Measurements from ENCODE around the gene ZNHIT1.

The ZNHIT1 gene

GRCh38 chr7:101217388-101218235 lies at the start of gene ZNHIT1, which contains the start of gene PLOD3:
ZNHIT1 (plus strand) TSS chr7:101218165; CDS start chr7:101218196, 31 bp downstream.
PLOD3 (minus strand) TSS chr7:101217581; CDS start chr7:101217274, 307 bp downstream.
- DNase-seq (ENCODE audit: low spot score): peak; percentile 97

DNA sequence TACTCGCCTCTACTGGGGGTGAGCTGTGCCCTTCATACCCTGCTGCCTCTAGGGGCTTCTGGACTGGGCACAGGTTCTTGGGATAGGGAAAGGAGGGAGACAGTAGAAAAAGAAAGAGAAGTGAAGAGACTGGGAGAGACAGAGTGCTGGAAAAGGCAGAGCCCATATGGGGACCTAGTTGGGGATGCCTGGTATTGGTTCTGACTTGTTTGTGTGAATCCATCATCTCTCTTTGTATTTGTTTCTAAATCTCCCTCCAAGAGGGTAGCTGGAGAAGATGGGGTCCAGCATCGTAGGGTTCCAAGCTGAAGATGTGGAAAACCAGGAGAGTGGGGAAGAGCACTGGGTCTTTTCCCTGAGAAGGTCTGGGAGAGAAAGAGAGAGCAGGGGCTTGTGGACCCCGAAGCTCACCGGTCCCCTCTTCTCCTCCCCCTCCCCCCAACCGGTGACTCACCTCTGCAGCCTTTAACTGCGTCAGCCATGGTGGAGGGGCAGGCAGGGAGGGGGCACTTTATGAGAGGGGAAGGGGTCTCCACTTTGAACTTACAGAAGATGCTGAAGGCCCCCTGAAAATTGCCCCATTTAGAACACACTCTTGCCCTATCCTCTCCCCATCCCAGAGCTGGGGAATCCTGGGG lies 49.4 kb upstream of the ZNHIT1 start:
- no peak for DNase-seq (ENCODE audit: low spot score)

GRCh38 chr7:101169110-101169837 lies 48.7 kb upstream of the ZNHIT1 start:
- DNase-seq (ENCODE audit: low spot score): no peak

- no peak for DNase-seq (ENCODE audit: low spot score)
Measured at GRCh38 chr7:101169838-101170551, 48.0 kb upstream of the ZNHIT1 start.

GRCh38 chr7:101170617-101171441 lies 47.1 kb upstream of the ZNHIT1 start:
- DNase-seq (ENCODE audit: low spot score): no peak

GRCh38 chr7:101171442-101171837 lies 46.5 kb upstream of the ZNHIT1 start:
- no peak for DNase-seq (ENCODE audit: low spot score)

DNA sequence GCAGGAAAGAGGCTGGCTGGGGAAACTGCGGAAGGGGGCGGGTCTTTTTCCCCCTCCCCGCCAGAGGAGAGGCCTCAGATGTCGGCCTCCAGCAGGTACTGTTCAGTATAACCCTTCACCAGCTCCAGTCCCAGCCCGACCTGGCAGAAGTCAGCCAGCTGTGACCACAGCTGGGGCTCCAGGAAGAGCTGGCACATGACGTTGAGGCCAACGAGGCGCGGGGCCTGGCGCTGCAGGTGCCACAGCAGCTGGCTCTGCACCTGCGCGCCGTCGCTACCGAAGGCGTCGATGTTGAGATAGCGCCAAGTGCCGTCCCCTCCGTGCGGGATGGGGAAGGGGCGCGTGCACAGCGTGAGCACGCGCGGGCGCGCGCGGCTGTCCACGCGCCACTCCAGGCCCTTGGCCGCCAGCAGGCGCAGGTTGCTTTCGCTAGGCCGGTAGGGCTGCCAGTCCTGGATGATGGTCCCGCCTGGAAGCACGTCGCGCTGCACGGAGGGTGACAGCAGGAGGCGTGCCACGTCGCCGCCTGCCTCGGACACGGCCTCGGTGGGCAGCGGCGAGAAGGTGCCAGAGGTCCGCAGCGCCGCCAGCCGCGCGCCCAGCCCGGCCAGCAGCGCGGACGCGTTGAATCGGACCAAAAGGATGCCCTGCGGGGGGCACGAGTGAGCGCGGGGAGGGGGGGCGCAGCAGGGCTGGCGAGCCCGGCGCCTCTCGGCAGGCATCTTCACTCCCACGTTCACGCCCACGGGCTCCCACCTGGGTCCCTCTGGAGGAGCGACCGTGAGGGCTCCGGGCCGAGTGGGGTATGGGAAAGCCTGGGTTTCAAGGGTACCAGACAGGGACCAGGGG lies 45.7 kb upstream of the ZNHIT1 start:
- DNase-seq (ENCODE audit: low spot score): no peak

GRCh38 chr7:101172854-101173751 lies 44.9 kb upstream of the ZNHIT1 start:
- DNase-seq (ENCODE audit: low spot score): no peak

DNA sequence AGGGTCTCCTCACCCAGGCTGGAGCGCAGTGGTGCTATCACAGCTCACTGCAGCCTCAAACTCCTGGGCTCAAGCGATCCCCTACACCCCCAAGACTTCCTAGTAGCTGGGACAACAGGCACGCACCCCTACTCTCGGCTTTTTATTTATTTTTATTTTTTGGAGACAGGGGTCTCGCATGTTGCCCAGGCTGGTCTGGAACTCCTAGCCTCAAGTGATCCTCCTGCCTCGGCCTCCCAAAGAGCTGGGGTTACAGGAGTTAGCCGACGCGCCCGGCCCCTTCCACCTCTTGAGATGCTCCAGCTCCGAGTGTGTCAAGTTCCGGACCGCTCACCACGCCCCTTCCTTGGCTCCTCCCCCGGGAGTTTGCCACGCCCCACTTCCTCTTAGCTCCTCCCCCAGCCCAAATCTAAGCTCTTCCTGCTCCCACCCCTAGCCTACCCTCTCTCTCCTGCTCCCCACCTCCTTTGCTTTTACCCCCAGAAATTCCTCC lies 44.2 kb upstream of the ZNHIT1 start:
- no peak for DNase-seq (ENCODE audit: low spot score)

- DNase-seq (ENCODE audit: low spot score): no peak
Measured at GRCh38 chr7:101174322-101174854, 43.6 kb upstream of the ZNHIT1 start.

DNA sequence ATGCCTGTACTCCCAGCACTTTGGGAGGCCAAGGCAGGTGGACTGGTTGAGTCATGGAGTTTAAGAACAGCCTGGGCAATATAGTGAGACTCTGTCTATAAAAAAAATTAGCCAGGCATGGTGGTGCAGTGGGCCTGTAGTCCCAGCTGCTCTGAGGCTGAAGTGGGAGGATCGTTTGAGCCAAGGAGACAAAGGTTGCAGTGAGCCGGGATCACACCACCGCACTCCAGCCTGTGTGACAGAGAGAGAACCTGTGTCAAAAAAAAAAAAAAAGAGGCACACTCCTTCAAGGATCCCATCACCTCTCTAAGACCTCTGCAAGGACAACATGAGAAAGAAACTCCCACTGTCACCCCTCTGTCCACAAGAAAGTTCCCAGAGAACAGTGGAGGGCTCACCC lies 42.3 kb upstream of the ZNHIT1 start:
- no peak for DNase-seq (ENCODE audit: low spot score)

- DNase-seq (ENCODE audit: low spot score): no peak
Measured at GRCh38 chr7:101177644-101178043, 40.3 kb upstream of the ZNHIT1 start.

- no peak for DNase-seq (ENCODE audit: low spot score)
Measured at GRCh38 chr7:101179117-101179516, 38.8 kb upstream of the ZNHIT1 start.

DNA sequence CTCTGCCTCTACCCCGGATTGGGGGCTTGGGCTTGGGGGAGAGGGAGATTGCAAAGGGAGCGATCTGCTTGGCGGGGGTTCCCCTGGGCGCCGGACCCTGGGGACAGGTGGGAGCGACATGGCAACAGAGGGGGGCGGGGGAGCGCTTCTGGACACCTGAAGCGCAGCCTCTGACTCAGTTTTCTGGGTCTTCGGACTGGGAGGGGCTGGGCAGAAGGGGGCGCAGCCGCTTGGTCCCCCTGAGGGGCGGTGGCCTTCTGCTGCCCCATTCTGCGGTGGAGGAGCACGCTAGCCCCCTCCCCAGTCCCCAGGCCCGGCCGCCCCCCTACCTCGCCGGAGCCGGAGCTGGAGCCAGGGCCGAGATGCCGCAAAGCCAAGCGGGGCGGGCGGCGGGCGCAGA lies 38.3 kb upstream of the ZNHIT1 start:
- no peak for DNase-seq (ENCODE audit: low spot score)

GRCh38 chr7:101180130-101180755 lies 37.7 kb upstream of the ZNHIT1 start, which contains the start of gene NAT16:
NAT16 (minus strand) TSS chr7:101180293; CDS start chr7:101174807, 5,486 bp downstream.
- no peak for DNase-seq (ENCODE audit: low spot score)

GRCh38 chr7:101185258-101185839 lies 32.6 kb upstream of the ZNHIT1 start:
- no peak for DNase-seq (ENCODE audit: low spot score)

DNA sequence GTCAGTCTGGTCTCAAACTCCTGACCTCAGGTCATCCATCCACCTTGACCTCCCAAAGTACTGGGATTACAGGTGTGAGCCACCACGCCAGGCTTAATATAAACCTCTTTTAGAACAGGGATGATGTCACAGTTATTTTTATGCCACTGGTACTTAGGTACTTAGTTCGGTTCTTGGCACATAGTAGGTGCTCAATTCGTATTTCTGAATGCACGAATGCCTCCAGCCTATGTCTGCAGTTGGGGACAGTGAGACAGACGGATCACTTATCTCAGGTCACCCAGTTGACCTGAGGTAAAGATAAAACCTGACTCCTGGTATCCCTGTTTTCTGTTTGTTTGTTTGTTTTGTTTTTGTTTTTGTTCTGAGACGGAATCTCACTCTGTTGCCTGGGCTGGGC lies 31.8 kb upstream of the ZNHIT1 start:
- no peak for DNase-seq (ENCODE audit: low spot score)
